K562 (cell line): ENCODE data around the gene LLCFC1. TPM values are rescaled to one million over a fixed set of nuclear protein-coding genes. Genes with fewer than 3 reads are reported as not detected.

ENCODE experiments used
- BRD9 ChIP-seq: fragments of 450-650 bp; IDR thresholded peaks from 2 replicates; pipeline ENCODE4 v1.6.1; 2018; ENCODE audit warnings: low read depth; ENCODE audit not compliant: partially characterized antibody
- BRF1 ChIP-seq: IDR thresholded peaks from 3 replicates; pipeline ENCODE4 v1.6.1; 2011; ENCODE audit warnings: borderline replicate concordance, mild to moderate bottlenecking; ENCODE audit not compliant: insufficient read length; ENCODE audit errors: extremely low read depth
- E2F8 ChIP-seq: fragments of 450-650 bp; IDR thresholded peaks from 2 replicates; pipeline ENCODE4 v1.7.1; 2018; ENCODE audit warnings: mild to moderate bottlenecking, low read depth; ENCODE audit not compliant: partially characterized antibody
- ETV6 ChIP-seq, 3 experiments: fragments of 150-350 bp in 1 of 3; sonication (generic) in 1 of 3; formaldehyde crosslinking in 1 of 3; IDR thresholded peaks; 2 replicates each; pipeline versions ENCODE4 v1.6.1 to v1.8.0; 2014 to 2022; ENCODE audit warnings: borderline replicate concordance in 2 of 3, low read depth in 2 of 3, antibody characterized with exemption in 1 of 3, low read length in 1 of 3, mild to moderate bottlenecking in 1 of 3, missing genetic modification reagents in 1 of 3
- KLF16 ChIP-seq: IDR thresholded peaks from 2 replicates; pipeline ENCODE4 v1.6.1; 2016; ENCODE audit warnings: antibody characterized with exemption
- SREBF1 ChIP-seq: fragments of 150-350 bp; IDR thresholded peaks from 2 replicates; pipeline ENCODE4 v1.6.1; 2014; ENCODE audit warnings: antibody characterized with exemption, low read depth, low read length, borderline replicate concordance
- ZNF24 ChIP-seq: fragments of 450-650 bp; IDR thresholded peaks from 2 replicates; pipeline ENCODE4 v1.6.1; 2016
- ZNF277 ChIP-seq: fragments of 250-450 bp; sonication (Bioruptor Pico); IDR thresholded peaks from 2 replicates; pipeline ENCODE4 v1.8.0; 2022; ENCODE audit warnings: inconsistent platforms, mild to moderate bottlenecking, moderate library complexity, borderline replicate concordance
- ZNF592 ChIP-seq: fragments of 450-650 bp; IDR thresholded peaks from 2 replicates; pipeline ENCODE4 v1.6.1; 2017; ENCODE audit warnings: antibody characterized with exemption, mild to moderate bottlenecking
- polyA plus RNA-seq, 8 experiments: library from polyadenylated mRNA; depleted of rRNA in 4 of 8; stranded (reverse) in 5 of 8; unstranded in 3 of 8; fragments of >200 nt; fragmentation: Nextera tagmentation in 2 of 8; fragmentation: Illumina TruSeq in 1 of 8; extraction: Ambion mirVana in 2 of 8; extraction: Trizol in 1 of 8; gene quantifications; 2 replicates each; pipeline versions ENCODE4 v1.2.1 to v1.2.3, GENCODE V29; 2011 to 2014; ENCODE audit warnings: inconsistent platforms in 1 of 8, missing spikeins in 1 of 8
- total RNA-seq, 7 experiments: library from RNA; depleted of rRNA in 6 of 7; stranded (reverse); fragments of >200 nt in 6 of 7; fragmentation: Illumina TruSeq in 2 of 7; extraction: Trizol in 2 of 7; gene quantifications; 2 replicates each; pipeline versions ENCODE4 v1.2.1 to v1.2.3, GENCODE V29; 2011 to 2021; ENCODE audit warnings: low replicate concordance in 1 of 7

LLCFC1 gene
- total and polyA plus RNA-seq, 9 of the 15 experiments (the other 6 are each of a cell fraction or from before 2014, with no cell fraction given) = not detected

GRCh38 chr7:142889816-142890215 is 49.5 kb upstream of the LLCFC1 start (continued):
- TF ChIP-seq ZNF592 (no peak), ZNF24 (no peak), ETV6 (IDR thresholded peaks at IDR 0.05; ENCODE audit: borderline replicate concordance in 1 of 2, low read depth in 2 of 2, low read length in 1 of 2) (no peak), ETV6 (CRISPR knock-in tag; IDR thresholded peaks at IDR 0.05; ENCODE audit: borderline replicate concordance) (no peak), BRD9 (no peak), KLF16 (no peak), SREBF1 (no peak), E2F8 (no peak), BRF1 (no peak), ZNF277 (CRISPR knock-in tag) (no peak)
